ENCODE data around the gene DHPS.

Gene DHPS

DNA sequence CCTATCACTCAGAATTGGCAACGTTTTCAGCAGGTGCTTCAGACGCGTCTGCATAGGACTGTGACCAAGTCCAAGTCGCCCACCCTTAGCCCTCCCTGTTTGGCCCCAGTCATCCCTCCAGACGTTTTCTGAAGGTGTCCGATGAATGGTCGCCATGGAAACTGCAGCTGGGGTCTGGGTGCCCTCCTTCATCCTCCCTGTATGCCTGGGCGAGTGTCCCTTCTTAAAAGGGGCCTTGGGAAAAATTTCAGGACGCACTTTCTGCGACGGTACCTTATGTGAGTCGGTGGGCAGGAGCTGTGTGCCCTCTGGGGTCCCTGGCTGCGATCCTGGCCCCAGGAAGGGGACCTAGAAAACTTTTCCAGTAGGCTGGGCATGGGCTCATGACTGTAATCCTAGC lies 40.2 kb downstream of the DHPS start:
- FAIRE-seq, result no peak

GRCh38 chr19:12639901-12640613 lies 41.6 kb downstream of the DHPS start:
- FAIRE-seq, result no peak

GRCh38 chr19:12638611-12639182 lies 43.0 kb downstream of the DHPS start:
- FAIRE-seq, result no peak

- FAIRE-seq, result no peak
Observed at GRCh38 chr19:12636631-12637030, 45.0 kb downstream of the DHPS start.

- no peak for FAIRE-seq
Observed at GRCh38 chr19:12629215-12629614, 52.5 kb downstream of the DHPS start.

DNA sequence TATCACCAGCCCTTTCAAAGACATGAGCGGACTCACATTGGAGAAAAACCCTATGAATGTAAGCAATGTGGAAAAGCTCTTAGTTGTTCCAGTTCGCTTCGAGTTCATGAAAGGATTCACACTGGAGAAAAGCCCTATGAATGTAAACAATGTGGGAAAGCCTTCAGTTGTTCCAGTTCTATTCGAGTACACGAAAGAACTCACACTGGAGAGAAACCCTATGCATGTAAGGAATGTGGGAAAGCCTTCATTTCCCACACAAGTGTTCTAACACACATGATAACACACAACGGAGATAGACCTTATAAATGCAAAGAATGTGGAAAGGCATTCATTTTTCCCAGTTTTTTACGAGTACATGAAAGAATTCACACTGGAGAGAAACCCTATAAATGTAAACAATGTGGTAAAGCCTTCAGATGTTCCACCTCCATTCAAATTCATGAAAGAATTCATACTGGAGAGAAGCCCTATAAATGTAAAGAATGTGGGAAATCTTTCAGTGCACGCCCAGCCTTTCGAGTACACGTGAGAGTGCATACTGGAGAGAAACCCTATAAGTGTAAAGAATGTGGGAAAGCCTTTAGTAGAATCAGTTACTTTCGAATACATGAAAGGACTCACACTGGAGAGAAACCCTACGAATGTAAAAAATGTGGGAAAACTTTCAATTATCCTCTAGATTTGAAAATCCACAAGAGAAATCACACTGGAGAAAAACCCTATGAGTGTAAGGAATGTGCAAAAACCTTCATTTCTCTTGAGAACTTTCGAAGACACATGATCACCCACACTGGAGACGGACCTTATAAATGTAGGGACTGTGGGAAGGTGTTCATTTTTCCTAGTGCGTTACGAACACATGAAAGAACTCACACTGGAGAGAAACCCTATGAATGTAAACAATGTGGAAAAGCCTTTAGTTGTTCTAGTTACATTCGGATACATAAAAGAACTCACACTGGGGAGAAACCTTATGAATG lies 53.3 kb downstream of the DHPS start:
- FAIRE-seq, result no peak

GRCh38 chr19:12626958-12627357 lies 54.7 kb downstream of the DHPS start:
- FAIRE-seq, result no peak
